Measurements from ENCODE around the gene STOX2. TPM values are rescaled to one million over a fixed set of nuclear protein-coding genes. Genes with fewer than 3 reads are reported as not detected.

Gene STOX2
- total and polyA plus RNA-seq, 9 donors: 2.2 to 16.4 (median 6.4) TPM

DNA sequence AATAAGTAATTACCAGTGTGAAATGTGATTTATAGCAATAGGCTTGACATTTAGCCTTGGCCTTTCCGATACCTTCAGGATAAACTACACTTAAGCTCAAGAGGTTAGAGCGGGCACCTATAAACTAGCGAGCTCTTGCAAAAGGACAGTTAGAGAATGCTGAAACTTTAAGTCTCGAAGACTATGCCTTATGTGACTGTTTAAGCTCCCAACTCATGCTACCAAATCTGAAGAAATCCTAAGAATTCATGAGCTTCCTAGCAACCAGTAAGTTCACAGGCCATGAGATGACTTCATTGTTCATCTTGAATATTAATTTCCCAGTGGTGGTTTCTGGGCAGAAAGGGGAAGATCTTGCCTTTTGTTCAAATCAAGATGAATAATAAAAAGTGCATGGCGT is 4.7 kb downstream of the STOX2 start:
- no peak overlapping the region for H3K27ac ChIP-seq

DNA sequence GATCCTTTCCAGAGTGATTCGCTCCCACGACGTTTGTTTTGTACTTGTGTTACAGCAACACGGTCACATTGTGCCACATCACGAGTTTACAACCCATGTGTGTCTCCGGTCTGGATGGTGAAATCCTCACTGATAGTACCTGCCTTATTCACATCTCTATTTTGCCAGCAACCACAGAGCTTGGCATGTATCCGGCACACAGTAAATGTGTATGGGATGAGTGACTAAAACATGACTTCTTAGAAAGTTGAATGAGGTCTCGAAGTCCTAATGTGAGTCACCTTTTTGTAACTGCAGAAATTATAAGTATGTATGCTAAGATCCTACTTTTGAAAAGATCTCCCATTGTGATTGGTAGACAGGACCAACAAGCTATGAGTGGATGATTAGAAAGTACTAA is 7.5 kb downstream of the STOX2 start:
- no peaks in the 10 kb centered on the region for H3K9me3 ChIP-seq
- no peaks in the 10 kb centered on the region for H3K27me3 ChIP-seq
- no peaks in the 10 kb centered on the region for H3K36me3 ChIP-seq
- TF ChIP-seq, protein P1, sequence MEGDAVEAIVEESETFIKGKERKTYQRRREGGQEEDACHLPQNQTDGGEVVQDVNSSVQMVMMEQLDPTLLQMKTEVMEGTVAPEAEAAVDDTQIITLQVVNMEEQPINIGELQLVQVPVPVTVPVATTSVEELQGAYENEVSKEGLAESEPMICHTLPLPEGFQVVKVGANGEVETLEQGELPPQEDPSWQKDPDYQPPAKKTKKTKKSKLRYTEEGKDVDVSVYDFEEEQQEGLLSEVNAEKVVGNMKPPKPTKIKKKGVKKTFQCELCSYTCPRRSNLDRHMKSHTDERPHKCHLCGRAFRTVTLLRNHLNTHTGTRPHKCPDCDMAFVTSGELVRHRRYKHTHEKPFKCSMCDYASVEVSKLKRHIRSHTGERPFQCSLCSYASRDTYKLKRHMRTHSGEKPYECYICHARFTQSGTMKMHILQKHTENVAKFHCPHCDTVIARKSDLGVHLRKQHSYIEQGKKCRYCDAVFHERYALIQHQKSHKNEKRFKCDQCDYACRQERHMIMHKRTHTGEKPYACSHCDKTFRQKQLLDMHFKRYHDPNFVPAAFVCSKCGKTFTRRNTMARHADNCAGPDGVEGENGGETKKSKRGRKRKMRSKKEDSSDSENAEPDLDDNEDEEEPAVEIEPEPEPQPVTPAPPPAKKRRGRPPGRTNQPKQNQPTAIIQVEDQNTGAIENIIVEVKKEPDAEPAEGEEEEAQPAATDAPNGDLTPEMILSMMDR (IDR thresholded peaks at IDR 0.05): no peak
- TF ChIP-seq POLR2A (IDR thresholded peaks at IDR 0.05) (no peak), EP300 (IDR thresholded peaks at IDR 0.05) (no peak)
- 95 to 96% (median 96%) methylated on average over 8 of the region's 8 CpGs for WGBS, 3 donors
- H3K4me3 ChIP-seq: no peak overlapping the region
- DNase-seq: no peak
- no peaks in the 10 kb centered on the region for H3K4me1 ChIP-seq (ENCODE audit: insufficient read depth)
- intact Hi-C loops (cut with DNase I): no loop called here
- H3K27ac ChIP-seq: no peak overlapping the region

More for the DNA sequence above, 4.7 kb downstream of the STOX2 start:
- Histone ChIP-seq H3K27me3 (no peaks in the 10 kb centered on the region), H3K4me1 (ENCODE audit: insufficient read depth) (no peaks in the 10 kb centered on the region), H3K9me3 (no peaks in the 10 kb centered on the region), H3K4me3 (no peak overlapping the region), H3K36me3 (no peaks in the 10 kb centered on the region)
- no peak for DNase-seq
- TF ChIP-seq POLR2A (IDR thresholded peaks at IDR 0.05) (no peak), EP300 (IDR thresholded peaks at IDR 0.05) (no peak)
- TF ChIP-seq, protein P1 (IDR thresholded peaks at IDR 0.05): no peak
- intact Hi-C loops (cut with DNase I): no loop called here
- WGBS, 3 donors: 83 to 92% (median 91%) methylated on average over 5 of the region's 5 CpGs

DNA sequence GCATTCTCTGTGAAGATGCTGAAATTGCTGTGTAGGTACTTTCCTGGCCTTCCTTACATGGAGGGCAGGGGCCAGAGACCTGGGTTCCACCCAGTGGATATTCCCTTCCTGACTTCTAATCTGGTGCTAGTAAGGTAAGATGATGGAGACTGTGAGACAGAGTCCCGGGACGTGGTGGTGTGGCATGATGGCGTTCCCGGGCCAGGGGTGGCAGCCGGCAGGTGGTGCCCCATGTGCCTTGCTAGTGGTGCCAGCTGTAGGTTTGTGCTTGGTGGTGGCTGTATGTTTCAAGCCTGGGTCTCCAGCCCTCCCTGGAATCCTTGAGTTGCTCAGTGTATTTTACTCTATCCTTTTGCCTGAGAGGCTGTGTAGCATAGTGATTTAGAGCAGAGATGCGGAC is 10.9 kb downstream of the STOX2 start:
- DNase-seq: no peak
- Histone ChIP-seq H3K4me3 (no peak overlapping the region), H3K36me3 (no peaks in the 10 kb centered on the region), H3K9me3 (no peaks in the 10 kb centered on the region), H3K27ac (no peak overlapping the region), H3K27me3 (no peaks in the 10 kb centered on the region), H3K4me1 (ENCODE audit: insufficient read depth) (peaks cover 8% of the 10 kb centered on the region)
- TF ChIP-seq, protein P1 (IDR thresholded peaks at IDR 0.05): no peak
- TF ChIP-seq EP300 (IDR thresholded peaks at IDR 0.05) (no peak), POLR2A (IDR thresholded peaks at IDR 0.05) (no peak)
- intact Hi-C loops (cut with DNase I): no loop called here
- WGBS, 3 donors: 80 to 83% (median 81%) methylated on average over 6 of the region's 6 CpGs

DNA sequence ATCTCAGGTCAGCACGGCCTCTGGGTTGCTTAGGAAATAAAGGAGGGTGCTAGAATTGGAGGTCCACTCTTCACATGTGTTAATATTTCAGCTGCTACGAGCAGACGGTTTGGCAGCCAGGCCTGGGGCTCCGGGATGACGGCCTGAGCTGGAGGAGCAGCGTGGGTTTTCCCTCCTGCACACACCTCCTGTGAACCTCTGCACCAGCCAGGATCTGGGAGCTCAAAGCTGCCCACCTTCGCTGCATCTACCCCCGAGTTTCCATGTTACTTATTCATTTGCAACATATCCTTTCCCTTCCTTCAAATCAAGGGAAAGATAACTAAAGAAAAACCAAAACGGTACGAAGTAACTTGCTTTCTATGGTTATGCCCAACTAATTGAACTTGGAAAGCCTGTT is 13.6 kb downstream of the STOX2 start:
- Histone ChIP-seq H3K36me3 (no peaks in the 10 kb centered on the region), H3K9me3 (no peaks in the 10 kb centered on the region), H3K4me1 (ENCODE audit: insufficient read depth) (peaks cover 8% of the 10 kb centered on the region), H3K4me3 (no peak overlapping the region), H3K27me3 (no peaks in the 10 kb centered on the region), H3K27ac (peak overlapping the region in 1 of 2 donors; percentile 41)
- WGBS, 3 donors: 27 to 61% (median 35%) methylated on average over 10 of the region's 10 CpGs
- TF ChIP-seq, protein P1 (IDR thresholded peaks at IDR 0.05): no peak
- no peak for TF ChIP-seq POLR2A (IDR thresholded peaks at IDR 0.05)
- no peak for TF ChIP-seq EP300 (IDR thresholded peaks at IDR 0.05)
- intact Hi-C loops (cut with DNase I): no loop called here
- DNase-seq: peak in 2 of 5 donors; percentile 37 to 40
